Activated T-cell treated with anti-CD3 and anti-CD28 coated beads, Interleukin-2, amount 50 U/mL, for 4 hours (primary cell): ENCODE measurements around the gene TNFRSF14. TPM values are rescaled to one million over a fixed set of nuclear protein-coding genes. Genes with fewer than 3 reads are reported as not detected.

Experiments
- ATAC-seq, 2 donors: fragments of 200-7000 bp; cut with Tn5 transposase; one replicate each; pipeline ENCODE4 v1.10.0; 2021
- DNase-seq: peaks from one replicate; pipeline ENCODE4 v3.0.0-alpha.2; 2020
- H3K27me3 Mint-ChIP-seq: one replicate; pipeline ENCODE4 v1.8.0; 2021; ENCODE audit warnings: low read depth, mixed read lengths
- H3K36me3 Mint-ChIP-seq: one replicate; pipeline ENCODE4 v1.8.0; 2022; ENCODE audit warnings: mixed read lengths; ENCODE audit not compliant: insufficient read depth
- H3K4me1 Mint-ChIP-seq: one replicate; pipeline ENCODE4 v1.8.0; 2021; ENCODE audit warnings: low read depth, mixed read lengths
- H3K4me3 Mint-ChIP-seq: one replicate; pipeline ENCODE4 v1.8.0; 2021; ENCODE audit warnings: mild to moderate bottlenecking, moderate library complexity, mixed read lengths
- H3K9me3 Mint-ChIP-seq: one replicate; pipeline ENCODE4 v1.8.0; 2021; ENCODE audit warnings: mixed read lengths
- total RNA-seq, 3 donors: library from RNA; stranded (reverse); gene quantifications; one replicate each; pipeline ENCODE4 v1.2.1, GENCODE V29; 2021

TNFRSF14 gene
- total RNA-seq, result 100 to 1,000 TPM in 2 of 3 donors, 10 to 100 TPM in 1; 99.3 to 164 (median 114) TPM

- Mint-ChIP-seq H3K4me3 (peak within 1 kb of the TSS; percentile 99), H3K9me3 (no peaks in the 10 kb centered on the region), H3K36me3 (peaks cover 8% of the 10 kb centered on the region), H3K4me1 (peaks cover 39% of the 10 kb centered on the region), H3K27me3 (no peaks in the 10 kb centered on the region)
- DNase-seq, result peak; percentile 70
- peak; percentile 81 to 82 for ATAC-seq
Measured at GRCh38 chr1:2556277-2556677, at the start of gene TNFRSF14. Gene TNFRSF14, plus strand, starts transcription at chr1:2556371. Its CDS starts 294 bp downstream, at chr1:2556665.

GRCh38 chr1:2506901-2507565, 49.1 kb upstream of the TNFRSF14 start:
- Mint-ChIP-seq H3K9me3 (no peaks in the 10 kb centered on the region), H3K4me3 (no peak overlapping the region), H3K27me3 (no peaks in the 10 kb centered on the region), H3K4me1 (no peaks in the 10 kb centered on the region), H3K36me3 (peaks cover 9% of the 10 kb centered on the region)
- ATAC-seq (no peak), DNase-seq (no peak)

- Mint-ChIP-seq H3K9me3 (no peaks in the 10 kb centered on the region), H3K4me1 (no peaks in the 10 kb centered on the region), H3K27me3 (no peaks in the 10 kb centered on the region), H3K4me3 (no peak overlapping the region), H3K36me3 (peaks cover 9% of the 10 kb centered on the region)
- DNase-seq (no peak), ATAC-seq (no peak)
Measured at GRCh38 chr1:2507744-2508155, 48.4 kb upstream of the TNFRSF14 start.

GRCh38 chr1:2508180-2508579, 48.0 kb upstream of the TNFRSF14 start:
- no peaks in the 10 kb centered on the region for H3K27me3 Mint-ChIP-seq
- no peaks in the 10 kb centered on the region for H3K4me1 Mint-ChIP-seq
- DNase-seq (no peak), ATAC-seq (no peak)
- H3K9me3 Mint-ChIP-seq, result no peaks in the 10 kb centered on the region
- H3K36me3 Mint-ChIP-seq, result peaks cover 9% of the 10 kb centered on the region
- H3K4me3 Mint-ChIP-seq, result no peak overlapping the region

- ATAC-seq (no peak), DNase-seq (no peak)
- Mint-ChIP-seq H3K4me1 (no peaks in the 10 kb centered on the region), H3K4me3 (no peak overlapping the region), H3K36me3 (peaks cover 9% of the 10 kb centered on the region), H3K27me3 (no peaks in the 10 kb centered on the region), H3K9me3 (no peaks in the 10 kb centered on the region)
Measured at GRCh38 chr1:2508751-2509150, 47.4 kb upstream of the TNFRSF14 start.

GRCh38 chr1:2509589-2509988, 46.6 kb upstream of the TNFRSF14 start:
- ATAC-seq, result no peak
- peaks cover 9% of the 10 kb centered on the region for H3K36me3 Mint-ChIP-seq
- no peaks in the 10 kb centered on the region for H3K9me3 Mint-ChIP-seq
- H3K4me1 Mint-ChIP-seq, result no peaks in the 10 kb centered on the region
- no peak overlapping the region for H3K4me3 Mint-ChIP-seq
- no peaks in the 10 kb centered on the region for H3K27me3 Mint-ChIP-seq
- no peak for DNase-seq

- peaks cover 9% of the 10 kb centered on the region for H3K36me3 Mint-ChIP-seq
- no peak for ATAC-seq
- H3K9me3 Mint-ChIP-seq, result no peaks in the 10 kb centered on the region
- no peaks in the 10 kb centered on the region for H3K4me1 Mint-ChIP-seq
- DNase-seq, result no peak
- H3K27me3 Mint-ChIP-seq, result no peaks in the 10 kb centered on the region
- H3K4me3 Mint-ChIP-seq, result no peak overlapping the region
Measured at GRCh38 chr1:2510366-2511155, 45.6 kb upstream of the TNFRSF14 start.

- Mint-ChIP-seq H3K27me3 (no peaks in the 10 kb centered on the region), H3K36me3 (peaks cover 11% of the 10 kb centered on the region), H3K4me1 (no peaks in the 10 kb centered on the region), H3K4me3 (no peak overlapping the region), H3K9me3 (no peaks in the 10 kb centered on the region)
- no peak for DNase-seq
- ATAC-seq, result no peak
Measured at GRCh38 chr1:2512862-2513421, 43.2 kb upstream of the TNFRSF14 start.

GRCh38 chr1:2513939-2514652, 42.1 kb upstream of the TNFRSF14 start:
- Mint-ChIP-seq H3K4me3 (no peak overlapping the region), H3K36me3 (peaks cover 9% of the 10 kb centered on the region), H3K4me1 (no peaks in the 10 kb centered on the region), H3K9me3 (no peaks in the 10 kb centered on the region), H3K27me3 (no peaks in the 10 kb centered on the region)
- ATAC-seq (no peak), DNase-seq (no peak)

- Mint-ChIP-seq H3K4me1 (no peaks in the 10 kb centered on the region), H3K27me3 (no peaks in the 10 kb centered on the region), H3K4me3 (no peak overlapping the region), H3K36me3 (peaks cover 9% of the 10 kb centered on the region), H3K9me3 (no peaks in the 10 kb centered on the region)
- ATAC-seq (no peak), DNase-seq (no peak)
Measured at GRCh38 chr1:2514863-2515762, 41.1 kb upstream of the TNFRSF14 start.

- Mint-ChIP-seq H3K4me1 (no peaks in the 10 kb centered on the region), H3K9me3 (no peaks in the 10 kb centered on the region), H3K36me3 (peaks cover 12% of the 10 kb centered on the region)
Measured at GRCh38 chr1:2515763-2516080, 40.4 kb upstream of the TNFRSF14 start.

GRCh38 chr1:2516124-2516523, 40.0 kb upstream of the TNFRSF14 start:
- H3K36me3 Mint-ChIP-seq, result peaks cover 16% of the 10 kb centered on the region
- no peaks in the 10 kb centered on the region for H3K9me3 Mint-ChIP-seq
- DNase-seq (no peak), ATAC-seq (no peak)
- H3K4me3 Mint-ChIP-seq, result no peak overlapping the region
- H3K4me1 Mint-ChIP-seq, result no peaks in the 10 kb centered on the region
- H3K27me3 Mint-ChIP-seq, result no peaks in the 10 kb centered on the region

More at GRCh38 chr1:2515763-2516080, 40.4 kb upstream of the TNFRSF14 start:
- no peak overlapping the region for H3K4me3 Mint-ChIP-seq
- DNase-seq (no peak), ATAC-seq (no peak)
- no peaks in the 10 kb centered on the region for H3K27me3 Mint-ChIP-seq

GRCh38 chr1:2516946-2517345, 39.2 kb upstream of the TNFRSF14 start:
- no peak overlapping the region for H3K4me3 Mint-ChIP-seq
- H3K36me3 Mint-ChIP-seq, result peaks cover 11% of the 10 kb centered on the region
- no peaks in the 10 kb centered on the region for H3K9me3 Mint-ChIP-seq
- H3K4me1 Mint-ChIP-seq, result no peaks in the 10 kb centered on the region
- ATAC-seq, result no peak
- H3K27me3 Mint-ChIP-seq, result no peaks in the 10 kb centered on the region
- no peak for DNase-seq

GRCh38 chr1:2517966-2518365, 38.2 kb upstream of the TNFRSF14 start:
- Mint-ChIP-seq H3K4me1 (peaks cover 6% of the 10 kb centered on the region), H3K27me3 (no peaks in the 10 kb centered on the region), H3K4me3 (no peak overlapping the region), H3K9me3 (no peaks in the 10 kb centered on the region), H3K36me3 (peaks cover 14% of the 10 kb centered on the region)
- no peak for ATAC-seq
- no peak for DNase-seq
